GM18951 (cell line): ENCODE measurements around the gene CLMP.

Experiments
- POLR2A ChIP-seq: IDR thresholded peaks from 4 replicates; pipeline ENCODE4 v1.6.1; 2011; ENCODE audit warnings: mild to moderate bottlenecking; ENCODE audit not compliant: insufficient read length, insufficient read depth; ENCODE audit errors: extremely low read depth
- in situ Hi-C: fragments of 300-500 bp; cut with MboI; formaldehyde crosslinking; loops from one replicate; pipeline ENCODE4 v1.12.0; 2022; ENCODE audit warnings: low sequenced_read_pairs, mixed read lengths, inconsistent platforms; ENCODE audit not compliant: unreplicated experiment

The CLMP gene

DNA sequence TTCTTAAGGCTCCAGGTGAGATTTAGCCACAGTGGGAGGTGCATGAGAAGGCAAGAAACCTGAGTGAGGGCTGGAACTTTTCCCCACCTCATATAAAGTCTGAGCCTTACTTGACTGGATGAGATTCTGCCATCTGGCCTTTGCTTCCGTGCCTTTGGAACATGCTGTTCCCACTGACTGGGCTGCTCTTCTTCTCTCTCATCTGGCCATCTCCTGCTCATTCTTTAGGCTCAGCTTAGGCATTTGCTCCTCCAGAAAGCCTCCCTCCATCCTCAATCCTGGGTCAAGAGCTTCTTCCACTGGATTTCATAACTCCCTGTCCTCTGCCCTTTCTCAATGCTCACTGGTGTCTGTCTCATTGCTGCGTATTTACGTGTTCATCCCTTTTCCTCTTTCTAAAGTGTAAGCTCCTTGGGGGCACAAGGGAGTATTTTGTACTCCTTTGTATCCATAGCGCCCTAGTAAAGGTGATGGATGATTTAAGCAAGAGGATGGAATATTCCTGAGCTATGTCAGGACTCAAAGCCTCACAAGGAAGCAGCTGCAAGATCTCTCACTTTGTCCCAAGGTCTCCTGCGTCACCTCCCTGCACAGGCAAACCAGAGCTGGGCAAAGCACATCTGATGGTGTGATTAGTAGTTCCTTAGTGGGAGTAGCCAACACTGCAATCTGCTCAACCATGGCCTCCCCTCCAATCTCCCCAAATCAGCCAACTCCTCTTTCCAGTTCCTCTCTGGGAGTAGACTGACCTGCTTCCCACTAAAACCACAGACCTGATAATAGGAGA lies 148.4 kb downstream of the CLMP start:
- in situ Hi-C loops, result no loop called here
- TF ChIP-seq POLR2A, result no peak

DNA sequence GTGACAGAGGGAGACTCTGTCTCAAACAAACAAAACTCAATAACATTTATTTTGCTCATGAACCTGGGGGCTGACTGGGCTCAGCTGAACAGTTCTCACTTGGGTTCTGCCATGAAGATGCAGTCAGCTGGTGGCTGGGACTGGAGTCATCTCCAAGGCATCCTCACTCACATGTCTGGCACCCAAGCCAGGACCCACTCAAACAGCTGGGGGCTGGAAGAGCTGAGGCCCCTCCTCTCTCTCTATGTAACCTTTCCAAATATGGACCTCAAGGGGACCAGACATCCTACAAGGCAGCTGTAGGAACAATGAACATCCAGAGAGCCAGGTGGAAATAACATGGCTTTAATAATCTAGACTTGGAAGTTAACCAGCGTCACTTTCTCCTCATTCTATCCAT lies 149.9 kb downstream of the CLMP start:
- in situ Hi-C loops, result no loop called here
- no peak for TF ChIP-seq POLR2A

DNA sequence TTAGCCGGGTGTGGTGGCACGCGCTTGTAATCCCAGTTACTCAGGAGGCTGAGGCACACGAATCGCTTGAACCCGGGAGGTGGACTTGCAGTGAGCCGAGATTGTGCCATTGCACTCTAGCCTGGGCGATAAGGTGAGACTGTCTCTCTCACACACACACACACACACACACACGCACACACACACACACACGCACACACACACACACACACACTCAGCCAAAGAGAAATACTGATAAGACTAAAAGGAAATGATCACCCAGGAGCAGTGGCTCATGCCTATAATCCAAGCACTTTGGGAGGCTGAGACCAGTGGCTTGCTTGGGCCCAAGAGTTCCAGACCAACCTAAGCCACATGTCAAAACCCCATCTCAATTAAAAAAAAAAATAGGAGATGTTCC lies 153.9 kb downstream of the CLMP start:
- in situ Hi-C loops, result no loop called here
- no peak for TF ChIP-seq POLR2A

- in situ Hi-C loops, result no loop called here
- no peak for TF ChIP-seq POLR2A
Observed at GRCh38 chr11:123040111-123040432, 155.0 kb downstream of the CLMP start.

GRCh38 chr11:123035831-123036230 lies 159.2 kb downstream of the CLMP start:
- TF ChIP-seq POLR2A, result no peak
- in situ Hi-C loops, result no loop called here

GRCh38 chr11:123034597-123034996 lies 160.5 kb downstream of the CLMP start:
- TF ChIP-seq POLR2A, result no peak
- in situ Hi-C loops, result no loop called here

GRCh38 chr11:123033895-123034294 lies 161.2 kb downstream of the CLMP start:
- in situ Hi-C loops, result no loop called here
- TF ChIP-seq POLR2A, result no peak

DNA sequence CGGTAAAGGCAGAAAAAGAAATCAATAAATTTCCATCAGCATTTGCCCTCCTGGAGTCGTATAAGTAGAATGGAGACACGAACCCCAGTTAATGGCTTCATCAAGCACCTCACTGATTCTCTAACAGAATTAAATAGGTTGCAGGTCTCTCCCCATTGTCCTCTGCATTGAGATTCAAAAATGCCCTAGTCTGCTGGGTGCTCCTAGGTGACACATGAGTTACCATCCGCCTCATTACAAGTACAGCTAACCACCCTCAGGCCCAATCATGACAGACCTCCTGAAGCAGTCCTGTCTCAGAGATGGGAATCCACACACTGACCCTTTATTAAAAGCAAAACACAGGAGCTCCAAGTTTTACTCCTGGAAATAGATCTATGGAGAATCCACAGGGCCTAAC lies 164.5 kb downstream of the CLMP start:
- no peak for TF ChIP-seq POLR2A

GRCh38 chr11:123020968-123021367 lies 174.1 kb downstream of the CLMP start:
- in situ Hi-C loops, result no loop called here
- TF ChIP-seq POLR2A, result no peak

More for the DNA sequence above, 164.5 kb downstream of the CLMP start:
- in situ Hi-C loops, result no loop called here
